ENCODE measurements around the gene NAB2. TPM values are rescaled to one million over a fixed set of nuclear protein-coding genes. Genes with fewer than 3 reads are reported as not detected.

Gene NAB2
- total and polyA plus RNA-seq, 10 of the 15 experiments (the other 5 are each of a cell fraction or from before 2014, with no cell fraction given) = 0.35 to 35.2 (median 15.3) TPM

DNA sequence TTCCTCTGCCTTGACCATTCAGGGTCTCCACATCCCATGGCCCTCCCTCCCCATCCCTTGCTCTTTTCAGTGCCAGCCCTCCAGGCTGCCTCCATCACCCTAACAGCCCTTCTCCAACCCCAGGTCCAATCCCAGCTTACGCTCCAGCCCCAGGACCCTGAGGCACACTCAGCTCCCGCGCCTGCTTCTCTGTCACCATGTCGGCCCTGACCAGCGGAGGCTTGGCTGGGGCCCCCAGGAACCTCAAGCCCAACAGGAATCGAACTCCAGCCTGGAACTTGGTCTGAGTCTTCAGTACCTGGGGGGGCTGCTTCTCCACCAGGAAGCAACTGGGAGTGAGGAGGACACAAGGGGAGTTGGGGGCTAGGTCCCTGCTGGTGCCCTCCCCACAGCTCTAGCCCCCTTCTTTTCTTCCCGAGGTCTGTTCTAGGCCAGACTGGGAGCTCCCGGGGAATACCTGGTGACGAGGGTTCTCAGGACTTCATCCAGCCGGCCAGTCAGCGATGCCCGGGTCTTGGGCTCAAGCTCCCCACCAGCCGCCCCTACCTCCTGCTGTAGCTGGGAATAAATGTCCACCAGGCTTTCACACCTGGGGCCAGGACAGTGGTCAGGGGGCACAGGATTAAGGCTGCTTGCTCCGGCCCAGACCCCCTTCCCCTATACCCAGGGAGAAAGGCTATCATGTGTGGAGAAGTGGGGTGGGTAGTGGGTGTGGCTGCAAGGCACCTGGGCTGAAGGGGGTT is 16.3 kb downstream of the NAB2 start:
- POLR2A ChIA-PET = no interaction called here
- CTCF ChIA-PET = interaction anchor here (0.5 to 11.7 kb wide), 3 partner anchors 38 to 425 kb away, joined by 3 to 458 read pairs (median 4); no protein-coding TSS in a partner anchor

DNA sequence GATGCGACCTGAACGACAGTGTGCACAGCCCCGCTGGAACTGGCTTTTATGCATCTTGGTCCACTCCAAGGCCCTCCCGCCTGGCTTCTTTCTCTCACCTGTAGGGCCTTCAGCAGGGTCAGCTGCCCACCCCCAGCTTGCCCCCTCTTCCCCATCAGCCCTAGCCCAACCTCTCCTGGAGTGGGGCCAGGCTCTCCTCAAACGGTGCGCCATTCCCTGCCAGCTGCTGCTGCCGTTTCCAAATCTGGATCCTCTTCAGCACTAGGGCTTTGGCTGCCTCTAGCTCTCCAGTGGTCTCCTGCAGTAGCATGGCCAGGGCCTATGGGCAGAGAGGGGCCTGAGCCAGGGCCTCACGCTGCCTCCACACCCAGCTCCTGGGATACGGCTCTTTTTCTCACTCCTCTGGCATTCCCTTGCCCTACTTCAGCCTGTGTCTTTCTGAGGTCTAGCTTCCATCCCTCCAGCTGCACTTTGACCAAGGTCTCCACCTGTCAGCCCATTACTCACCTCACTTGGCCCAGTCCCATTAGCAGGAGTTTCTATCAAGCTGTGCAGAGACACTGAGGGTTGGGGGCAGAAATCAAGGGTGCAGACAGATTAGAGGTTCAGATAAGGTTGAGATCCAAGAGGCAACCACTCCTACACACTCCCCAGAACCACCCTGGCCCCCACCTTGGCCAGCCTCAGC is 17.3 kb downstream of the NAB2 start:
- Histone ChIP-seq H3K4me2 (ENCODE audit: control insufficient read depth, insufficient read depth) (no peak overlapping the region), H3K4me3 (no peak overlapping the region), H3K4me1 (ENCODE audit: control insufficient read depth, insufficient read depth, low read length) (no peaks in the 10 kb centered on the region; the same call in 1 of the 2 replicates), H3K79me2 (ENCODE audit: control insufficient read depth, insufficient read depth, low read length) (peaks cover 34% of the 10 kb centered on the region), H2AFZ (ENCODE audit: control insufficient read depth, low read depth, low read length) (no peak overlapping the region), H3K9me3 (replicated peaks; ENCODE audit: control insufficient read depth, insufficient read depth, low read length) (no peaks in the 10 kb centered on the region), H3K36me3 (ENCODE audit: control insufficient read depth in 2 of 2, insufficient read depth in 2 of 2, low read length in 1 of 2) (peaks cover 23 to 32% of the 10 kb centered on the region in 2 experiments), H4K20me1 (ENCODE audit: control insufficient read depth, insufficient read depth) (no peaks in the 10 kb centered on the region), H3K9ac (ENCODE audit: control insufficient read depth, insufficient read depth, low read length) (no peak overlapping the region), H3K27me3 (replicated peaks in 1 of 2; ENCODE audit: control insufficient read depth in 2 of 2, insufficient read depth in 2 of 2, low read length in 1 of 2) (no peaks in the 10 kb centered on the region), H3K27ac (ENCODE audit: control insufficient read depth, insufficient read depth) (no peak overlapping the region)
- BruUV-seq (replicated peaks) = no TSS peak
- ChIA-PET POLR2A (interaction anchor here (1.4 kb wide), 1 partner anchor 8 kb away, joined by 4 read pairs; no protein-coding TSS in a partner anchor), SMC1A (ENCODE audit: uncharacterized antibody, unreplicated experiment) (interaction anchor here (0.8 to 8.6 kb wide), 3 partner anchors 10 to 35 kb away, joined by 3 to 246 read pairs (median 120); no protein-coding TSS in a partner anchor), CTCF (interaction anchor here (1.0 to 11.7 kb wide), 4 partner anchors 12 to 99 kb away, joined by 3 to 458 read pairs (median 5); no protein-coding TSS in a partner anchor), RAD21 (ENCODE audit: unreplicated experiment) (interaction anchor here (1.0 to 1.5 kb wide), 3 partner anchors 37 to 104 kb away, joined by 4 to 5 read pairs (median 4); no protein-coding TSS in a partner anchor)
- no peak for DNase-seq (ENCODE audit: low read depth, low spot score)
- no peak for ATAC-seq
- WGBS (ENCODE audit: insufficient coverage, insufficient replicate concordance, low lambda C conversion rate, missing lambda C conversion rate) = 94% methylated on average over 9 of the region's 9 CpGs
- no peak for FAIRE-seq
- intact Hi-C loops (cut with micrococcal nuclease; ENCODE audit: unreplicated experiment) = no loop called here
- in situ Hi-C loops (cut with MboI) = no loop called here
- TF ChIP-seq, protein P1, sequence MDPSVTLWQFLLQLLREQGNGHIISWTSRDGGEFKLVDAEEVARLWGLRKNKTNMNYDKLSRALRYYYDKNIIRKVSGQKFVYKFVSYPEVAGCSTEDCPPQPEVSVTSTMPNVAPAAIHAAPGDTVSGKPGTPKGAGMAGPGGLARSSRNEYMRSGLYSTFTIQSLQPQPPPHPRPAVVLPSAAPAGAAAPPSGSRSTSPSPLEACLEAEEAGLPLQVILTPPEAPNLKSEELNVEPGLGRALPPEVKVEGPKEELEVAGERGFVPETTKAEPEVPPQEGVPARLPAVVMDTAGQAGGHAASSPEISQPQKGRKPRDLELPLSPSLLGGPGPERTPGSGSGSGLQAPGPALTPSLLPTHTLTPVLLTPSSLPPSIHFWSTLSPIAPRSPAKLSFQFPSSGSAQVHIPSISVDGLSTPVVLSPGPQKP (IDR thresholded peaks at IDR 0.05; ENCODE audit: low read depth, low read length) = no peak
- TF ChIP-seq PRDM15 (CRISPR knock-in tag; IDR thresholded peaks at IDR 0.05) = no peak
- no peak for TF ChIP-seq NFIC (IDR thresholded peaks at IDR 0.05; ENCODE audit: low read depth, low read length)

More for the DNA sequence above, 16.3 kb downstream of the NAB2 start:
- intact Hi-C loops (cut with micrococcal nuclease; ENCODE audit: unreplicated experiment) (no loop called here), in situ Hi-C loops (cut with MboI) (no loop called here)
- FAIRE-seq (no peak), ATAC-seq (no peak), DNase-seq (ENCODE audit: low read depth, low spot score) (no peak)
- Histone ChIP-seq H3K36me3 (ENCODE audit: control insufficient read depth in 2 of 2, insufficient read depth in 2 of 2, low read length in 1 of 2) (peaks cover 24 to 32% of the 10 kb centered on the region in 2 experiments), H2AFZ (ENCODE audit: control insufficient read depth, low read depth, low read length) (no peak overlapping the region), H3K27me3 (replicated peaks in 1 of 2; ENCODE audit: control insufficient read depth in 2 of 2, insufficient read depth in 2 of 2, low read length in 1 of 2) (no peaks in the 10 kb centered on the region), H3K4me1 (ENCODE audit: control insufficient read depth, insufficient read depth, low read length) (no peaks in the 10 kb centered on the region; the same call in 1 of the 2 replicates), H3K27ac (ENCODE audit: control insufficient read depth, insufficient read depth) (no peak overlapping the region), H3K9me3 (replicated peaks; ENCODE audit: control insufficient read depth, insufficient read depth, low read length) (no peaks in the 10 kb centered on the region), H3K79me2 (ENCODE audit: control insufficient read depth, insufficient read depth, low read length) (peaks cover 25% of the 10 kb centered on the region), H3K9ac (ENCODE audit: control insufficient read depth, insufficient read depth, low read length) (no peak overlapping the region), H3K4me3 (no peak overlapping the region), H4K20me1 (ENCODE audit: control insufficient read depth, insufficient read depth) (no peaks in the 10 kb centered on the region), H3K4me2 (ENCODE audit: control insufficient read depth, insufficient read depth) (no peak overlapping the region)
- ChIA-PET SMC1A (ENCODE audit: uncharacterized antibody, unreplicated experiment) (interaction anchor here (8.6 kb wide), 1 partner anchor 9 kb away, joined by 120 read pairs; no protein-coding TSS in a partner anchor), RAD21 (ENCODE audit: unreplicated experiment) (no interaction called here)
- TF ChIP-seq MYB (IDR thresholded peaks at IDR 0.05; ENCODE audit: borderline replicate concordance, low read depth, low read length) = no peak
- 0 out of 2 replicates have a peak, but pooled peaks have one; percentile 21 for TF ChIP-seq POLR2A (IDR thresholded peaks at IDR 0.05; ENCODE audit: low read depth, low read length)
- 97% methylated on average over 14 of the region's 14 CpGs for WGBS (ENCODE audit: insufficient coverage, insufficient replicate concordance, low lambda C conversion rate, missing lambda C conversion rate)
- BruUV-seq (replicated peaks) = no TSS peak
